T-helper 2 cell treated with Interferon-gamma antibody and Interleukin-4, amounts not matched to agents 100 ng/mL and 5 ng/mL, for 36 hours (primary cell): Measurements from ENCODE around the gene TMEM52. TPM values are rescaled to one million over a fixed set of nuclear protein-coding genes. Genes with fewer than 3 reads are reported as not detected.

Experiments used
- intact Hi-C: fragments of 100-400 bp; cut with micrococcal nuclease; formaldehyde crosslinking; loops from one replicate; pipeline ENCODE4 v1.15.1; 2023
- total RNA-seq: library from RNA; stranded (reverse); gene quantifications from 2 replicates; pipeline ENCODE4 v1.2.3, GENCODE V29; 2022

The TMEM52 gene
- total RNA-seq, 1 donor from 2014 or later, result not detected

DNA sequence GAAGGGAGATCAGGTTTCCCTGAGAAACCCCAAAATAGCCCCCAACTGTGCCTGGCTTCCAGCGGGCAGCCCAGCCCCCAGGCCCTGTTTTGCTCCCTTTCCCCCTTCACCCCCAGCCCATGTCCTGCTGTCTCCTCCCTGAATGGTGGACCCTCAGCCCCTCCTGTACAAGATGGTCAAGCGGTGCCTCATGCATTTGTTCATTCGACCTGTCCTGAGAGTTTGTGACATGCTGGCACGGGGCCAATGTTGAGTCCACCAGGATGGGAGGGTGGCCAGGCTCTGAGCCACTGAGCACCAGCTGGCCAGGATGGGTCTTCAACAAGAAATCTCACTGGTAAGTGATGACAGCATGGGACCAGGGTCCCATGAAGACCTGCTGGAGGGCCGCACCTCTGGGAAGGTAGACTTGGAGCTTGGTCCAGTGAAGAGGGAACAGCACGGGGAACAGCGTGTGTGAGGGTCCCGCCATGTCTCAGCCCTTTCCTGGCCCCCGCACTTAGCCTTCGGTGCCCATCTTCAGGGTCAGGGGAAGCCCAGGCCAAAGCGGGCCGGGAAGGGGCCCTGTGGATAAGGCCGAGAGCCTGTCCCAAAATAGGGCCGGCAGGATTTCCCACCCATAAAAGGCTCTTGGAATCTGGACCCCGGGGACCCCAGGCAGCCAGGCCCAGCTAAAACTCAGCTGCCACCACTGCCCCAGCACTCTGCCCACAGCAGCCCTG, 3.9 kb downstream of the TMEM52 start, which contains the start of gene CALML6:
Gene CALML6 (plus strand): TSS at position 290 of the 722 bp plus-strand sequence. CDS start 21 bp downstream, at position 311.
- intact Hi-C loops, result no loop called here

- intact Hi-C loops, result no loop called here
Measured at GRCh38 chr1:1914101-1914970, 4.7 kb downstream of the TMEM52 start.

GRCh38 chr1:1911350-1912041, 7.6 kb downstream of the TMEM52 start:
- intact Hi-C loops, result no loop called here

- intact Hi-C loops, result no loop called here
Measured at GRCh38 chr1:1910651-1911331, 8.3 kb downstream of the TMEM52 start.

DNA sequence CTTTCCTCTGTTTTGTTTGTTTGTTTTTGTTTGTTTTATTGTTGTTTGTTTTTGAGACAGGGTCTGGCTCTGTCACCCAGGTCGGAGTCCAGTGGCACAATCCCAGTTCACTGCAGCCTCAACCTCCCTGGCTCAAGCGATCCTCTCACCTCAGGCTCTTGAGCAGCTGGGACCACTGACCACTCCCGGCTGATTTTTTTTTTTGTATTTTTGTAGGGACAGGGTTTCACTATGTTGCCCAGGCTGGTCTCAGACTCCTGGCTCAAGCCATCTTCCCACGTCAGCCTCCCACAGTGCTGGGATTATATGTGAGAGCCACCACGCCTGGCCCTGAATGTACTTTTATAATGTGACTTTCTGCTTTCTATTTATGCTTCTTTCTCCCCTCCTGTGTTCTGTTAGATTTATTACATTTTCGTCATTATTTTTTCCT, 9.0 kb downstream of the TMEM52 start:
- intact Hi-C loops, result no loop called here

GRCh38 chr1:1908506-1908791, 10.6 kb downstream of the TMEM52 start:
- intact Hi-C loops, result loop anchor here (2.0 to 10.0 kb wide), 5 partner anchors 18 to 334 kb away; partner anchors contain the start of genes CDK11A, GNB1, NADK and SSU72

- intact Hi-C loops, result loop anchor here (5.0 to 10.0 kb wide), 4 partner anchors 130 to 332 kb away; partner anchors contain the start of genes CDK11A, NADK and SSU72
Measured at GRCh38 chr1:1907098-1907736, 11.9 kb downstream of the TMEM52 start.

GRCh38 chr1:1906185-1907097, 12.6 kb downstream of the TMEM52 start:
- intact Hi-C loops, result loop anchor here (5.0 to 10.0 kb wide), 4 partner anchors 129 to 332 kb away; partner anchors contain the start of genes CDK11A, NADK and SSU72

GRCh38 chr1:1903224-1903623, 15.9 kb downstream of the TMEM52 start:
- intact Hi-C loops, result loop anchor here (10.0 kb wide), 1 partner anchor 328 kb away; the partner anchor contains the start of gene SSU72

DNA sequence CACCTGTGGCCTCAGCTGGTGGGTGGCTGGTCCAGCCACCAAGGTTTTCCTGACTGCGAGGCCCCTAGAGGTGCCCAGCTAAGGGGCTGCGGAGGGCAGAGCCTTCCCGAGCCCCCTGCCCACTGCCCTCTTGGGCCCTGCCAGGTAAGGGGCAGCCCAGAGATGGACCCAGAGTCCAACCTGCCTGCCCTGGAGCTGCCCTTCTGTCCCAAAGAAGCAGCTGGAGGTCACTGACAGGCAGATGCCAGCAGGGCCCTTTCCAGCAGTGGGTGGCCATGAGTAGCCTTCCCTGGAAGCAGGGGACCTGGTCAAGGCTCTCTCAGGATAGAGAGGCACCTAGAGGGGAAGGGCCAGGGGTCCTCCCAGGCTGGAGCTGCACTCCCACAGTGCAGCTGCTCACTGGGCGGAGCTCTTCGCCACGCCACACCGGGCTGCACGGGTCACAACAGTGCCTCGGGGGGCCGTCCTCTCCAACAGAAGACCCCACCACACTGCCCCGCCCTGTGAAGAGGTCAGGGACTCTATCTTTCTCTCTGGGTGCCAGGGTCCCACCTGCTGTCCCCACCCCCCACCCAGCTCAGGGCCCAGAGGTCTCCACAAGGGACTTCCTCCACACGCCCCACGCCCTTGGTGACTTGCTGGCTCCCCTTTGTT, 17.3 kb downstream of the TMEM52 start:
- intact Hi-C loops, result loop anchor here (10.0 kb wide), 1 partner anchor 327 kb away; the partner anchor contains the start of gene SSU72

GRCh38 chr1:1900883-1901640, 18.0 kb downstream of the TMEM52 start:
- intact Hi-C loops, result loop anchor here (10.0 kb wide), 1 partner anchor 326 kb away; the partner anchor contains the start of gene SSU72

DNA sequence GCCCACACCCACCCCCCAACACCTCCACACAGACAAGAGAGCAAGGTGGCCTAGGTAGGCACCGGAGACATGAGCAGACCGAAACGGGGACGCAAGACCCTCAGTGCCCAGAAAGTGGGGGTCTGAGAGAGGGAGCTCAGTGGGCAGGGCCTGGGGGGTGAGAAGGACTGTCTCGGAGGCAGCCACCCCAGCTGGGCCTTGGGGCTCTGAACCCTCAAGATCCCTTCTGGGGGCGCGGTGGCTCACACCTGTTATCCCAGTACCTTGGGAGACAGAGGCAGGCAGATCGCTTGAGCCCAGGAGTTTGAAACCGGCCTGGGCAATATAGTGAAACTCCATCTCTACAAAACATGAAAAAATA, 19.1 kb downstream of the TMEM52 start:
- intact Hi-C loops, result loop anchor here (10.0 kb wide), 1 partner anchor 325 kb away; the partner anchor contains the start of gene SSU72

DNA sequence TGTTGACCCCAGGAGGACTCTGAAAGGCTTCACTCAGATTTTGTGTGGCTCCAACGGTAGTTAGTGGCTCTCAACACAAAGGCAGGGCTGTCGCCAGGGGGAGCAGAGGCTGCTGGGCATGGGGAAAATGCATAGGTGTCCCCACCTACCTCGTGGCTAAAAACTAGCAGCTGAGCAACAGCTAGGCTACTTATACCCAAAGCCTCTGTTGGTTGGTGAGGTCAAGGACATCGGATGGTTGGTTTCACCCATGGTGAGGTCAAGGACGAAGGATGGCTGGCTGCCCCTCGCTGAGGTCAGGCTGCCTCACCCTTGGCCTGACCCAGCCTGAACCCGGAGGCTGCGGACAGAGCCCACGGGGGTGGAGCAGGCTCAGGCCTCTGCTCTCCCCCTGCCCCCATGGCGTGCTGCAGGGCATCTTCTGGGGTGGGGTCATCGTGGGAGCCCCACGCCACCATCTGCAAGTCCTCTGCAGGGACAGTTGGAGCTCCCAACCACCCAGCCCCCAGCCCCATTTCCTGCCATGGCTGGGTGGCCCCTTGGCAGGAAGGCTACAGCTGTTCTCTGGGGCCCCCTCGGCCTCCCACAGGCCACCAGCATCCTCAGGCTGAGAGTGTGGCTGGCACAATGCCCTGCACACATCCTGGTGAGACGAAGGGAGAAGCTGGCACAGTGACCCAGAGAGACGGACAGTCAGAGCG, 19.7 kb downstream of the TMEM52 start:
- intact Hi-C loops, result no loop called here

GRCh38 chr1:1898246-1898933, 20.7 kb downstream of the TMEM52 start:
- intact Hi-C loops, result no loop called here

- intact Hi-C loops, result no loop called here
Measured at GRCh38 chr1:1895456-1896336, 23.4 kb downstream of the TMEM52 start.

- intact Hi-C loops, result no loop called here
Measured at GRCh38 chr1:1895060-1895418, 24.0 kb downstream of the TMEM52 start.
